HCT116 (cell line): ENCODE measurements around the gene POLR2I. TPM values are rescaled to one million over a fixed set of nuclear protein-coding genes. Genes with fewer than 3 reads are reported as not detected.
A peak's percentile ranks its signal among the peaks of the same experiment; 100 is the strongest.

ENCODE experiments used
- ATAC-seq: fragments of 200-7000 bp; cut with Tn5 transposase; 2 replicates; pipeline ENCODE4 v1.9.1; 2020; ENCODE audit warnings: mild to moderate bottlenecking, moderate library complexity
- BruUV-seq: library from RNA; stranded (reverse); fragments of 400-500 nt; replicated peaks from 2 replicates; lab custom pipeline; 2021; lab: Mats Ljungman, UMichigan
- CTCF ChIA-PET: fragments of 300-600 bp; sonication (Branson Sonifier 250); formaldehyde crosslinking; loops from one replicate; lab custom pipeline; 2021; ENCODE audit warnings: antibody characterized with exemption; lab: Charles Lee
- POLR2A ChIA-PET: fragments of 300-600, 350-600 bp; sonication (Branson Sonifier 250); formaldehyde crosslinking; loops from one replicate; lab custom pipeline; 2021; ENCODE audit warnings: antibody characterized with exemption; lab: Charles Lee
- RAD21 ChIA-PET, 2 experiments: fragments of 300-600 bp; sonication (Branson Sonifier 250); formaldehyde crosslinking; loops; one replicate each; lab custom pipeline; 2023; ENCODE audit warnings: low total read pairs in 2 of 2; ENCODE audit not compliant: uncharacterized antibody in 2 of 2, unreplicated experiment in 2 of 2, low non-redundant PET in 1 of 2; lab: Charles Lee
- DNase-seq: peaks from one replicate; pipeline ENCODE4 v3.0.0-alpha.2; 2010; ENCODE audit warnings: low read depth, low spot score
- H2AFZ ChIP-seq: fragments of 200-600 bp; shearing (Covaris generic), sonication (generic); 2 replicates; pipeline ENCODE4 v1.6.1; 2017; ENCODE audit warnings: low read depth, mixed run types, mixed read lengths, antibody characterized with exemption, low read length; ENCODE audit not compliant: poor library complexity, severe bottlenecking
- H3K27ac ChIP-seq: 2 replicates; pipeline ENCODE4 v1.5.1; 2012; ENCODE audit warnings: low read depth, low read length
- H3K27me3 ChIP-seq: fragments of 200-600 bp; sonication (generic); 2 replicates; pipeline ENCODE4 v1.6.1; 2016; ENCODE audit warnings: mixed run types, low read length, mixed read lengths; ENCODE audit not compliant: insufficient read depth
- H3K36me3 ChIP-seq, 2 experiments: fragments of 200-500 bp in 1 of 2; fragments of 200-600 bp in 1 of 2; sonication (Bioruptor generic) in 1 of 2; sonication (generic) in 1 of 2; 2 replicates each; pipeline versions ENCODE4 v1.5.1 to v1.6.1; 2014 to 2016; ENCODE audit warnings: low read length in 2 of 2, inconsistent platforms in 1 of 2, mixed read lengths in 1 of 2, mixed run types in 1 of 2; ENCODE audit not compliant: insufficient read depth in 2 of 2, control insufficient read depth in 1 of 2
- H3K4me1 ChIP-seq, 2 experiments: fragments of 200-600 bp in 1 of 2; sonication (generic) in 1 of 2; 2 replicates each; pipeline versions ENCODE4 v1.5.1 to v1.6.1; 2012 to 2017; ENCODE audit warnings: low read length in 2 of 2, inconsistent platforms in 1 of 2, mild to moderate bottlenecking in 1 of 2, mixed read lengths in 1 of 2, mixed run types in 1 of 2, moderate library complexity in 1 of 2; ENCODE audit not compliant: insufficient read depth in 2 of 2, control insufficient read depth in 1 of 2
- H3K4me2 ChIP-seq: fragments of 200-600 bp; sonication (generic); 2 replicates; pipeline ENCODE4 v1.6.1; 2017; ENCODE audit warnings: mixed run types, low read length, mixed read lengths
- H3K4me3 ChIP-seq, 2 experiments: fragments of 200-600 bp in 1 of 2; sonication (generic) in 1 of 2; replicated peaks in 1 of 2; 2 replicates each; pipeline ENCODE4 v1.5.1; 2011 to 2016; ENCODE audit warnings: low read length in 2 of 2, control low read depth in 1 of 2, low read depth in 1 of 2, mild to moderate bottlenecking in 1 of 2, mixed read lengths in 1 of 2, mixed run types in 1 of 2
- H3K79me2 ChIP-seq: fragments of 200-600 bp; sonication (generic); 2 replicates; pipeline ENCODE4 v1.6.1; 2017; ENCODE audit warnings: mild to moderate bottlenecking, mixed run types, low read length, moderate library complexity, mixed read lengths; ENCODE audit not compliant: insufficient read depth
- H3K9ac ChIP-seq: fragments of 200-600 bp; sonication (generic); 2 replicates; pipeline ENCODE4 v1.6.1; 2016; ENCODE audit warnings: low read length, mixed read lengths
- H3K9me2 ChIP-seq: fragments of 200-600 bp; sonication (generic), shearing (Covaris generic); 2 replicates; pipeline ENCODE4 v1.6.1; 2017; ENCODE audit warnings: mixed run types, mild to moderate bottlenecking, moderate library complexity; ENCODE audit not compliant: insufficient read depth
- H3K9me3 ChIP-seq, 2 experiments: fragments of 200-500 bp in 1 of 2; fragments of 200-600 bp in 1 of 2; sonication (Bioruptor generic) in 1 of 2; sonication (generic) in 1 of 2; 2 replicates each; pipeline ENCODE4 v1.6.1; 2014 to 2017; ENCODE audit warnings: low read length in 2 of 2, mixed read lengths in 2 of 2, inconsistent platforms in 1 of 2, low read depth in 1 of 2, mild to moderate bottlenecking in 1 of 2, mixed run types in 1 of 2, moderate library complexity in 1 of 2; ENCODE audit not compliant: control insufficient read depth in 1 of 2, insufficient read depth in 1 of 2
- H4K20me1 ChIP-seq: fragments of 200-600 bp; sonication (generic), shearing (Covaris generic); 2 replicates; pipeline ENCODE4 v1.6.1; 2017; ENCODE audit warnings: mixed run types, mild to moderate bottlenecking, moderate library complexity; ENCODE audit not compliant: insufficient read depth
- ATF3 ChIP-seq: IDR thresholded peaks from 2 replicates; pipeline ENCODE4 v1.6.1; 2012
- ELF1 ChIP-seq: IDR thresholded peaks from 2 replicates; pipeline ENCODE4 v1.6.1; 2012; ENCODE audit warnings: low read depth, borderline replicate concordance
- EZH2 ChIP-seq: fragments of 200-600 bp; sonication (generic); IDR thresholded peaks from 2 replicates; pipeline ENCODE4 v1.6.1; 2017; ENCODE audit warnings: antibody characterized with exemption, mixed run types
- EZH2phosphoT487 ChIP-seq: fragments of 200-600 bp; IDR thresholded peaks from 2 replicates; pipeline ENCODE4 v1.6.1; 2018; ENCODE audit warnings: antibody characterized with exemption, borderline replicate concordance
- JUND ChIP-seq: IDR thresholded peaks from 2 replicates; pipeline ENCODE4 v1.6.1; 2012
- MAX ChIP-seq: IDR thresholded peaks from 2 replicates; pipeline ENCODE4 v1.6.1; 2012
- RAD21 ChIP-seq: IDR thresholded peaks from 2 replicates; pipeline ENCODE4 v1.6.1; 2012; ENCODE audit warnings: low read depth, mild to moderate bottlenecking
- SP1 ChIP-seq: IDR thresholded peaks from 2 replicates; pipeline ENCODE4 v1.6.1; 2012; ENCODE audit warnings: low read depth
- ZNF274 ChIP-seq: fragments of 200-500 bp; sonication (Bioruptor generic); IDR thresholded peaks from 2 replicates; pipeline ENCODE4 v1.6.1; 2014; ENCODE audit warnings: mild to moderate bottlenecking, low read depth, low read length, inconsistent platforms
- intact Hi-C: fragments of 100-400 bp; cut with micrococcal nuclease; formaldehyde crosslinking; loops from 2 replicates; pipeline ENCODE4 v1.10.0; 2022
- total RNA-seq: library from RNA; stranded (reverse); gene quantifications from one replicate; pipeline ENCODE4 v1.2.1, GENCODE V29; 2021; ENCODE audit not compliant: unreplicated experiment
- TF ChIP-seq, protein P1 (sequence below): IDR thresholded peaks from 2 replicates; pipeline ENCODE4 v1.6.1; 2012; ENCODE audit warnings: low read depth

Gene POLR2I
- total RNA-seq, 1 experiment from 2014 or later: 108 TPM

DNA sequence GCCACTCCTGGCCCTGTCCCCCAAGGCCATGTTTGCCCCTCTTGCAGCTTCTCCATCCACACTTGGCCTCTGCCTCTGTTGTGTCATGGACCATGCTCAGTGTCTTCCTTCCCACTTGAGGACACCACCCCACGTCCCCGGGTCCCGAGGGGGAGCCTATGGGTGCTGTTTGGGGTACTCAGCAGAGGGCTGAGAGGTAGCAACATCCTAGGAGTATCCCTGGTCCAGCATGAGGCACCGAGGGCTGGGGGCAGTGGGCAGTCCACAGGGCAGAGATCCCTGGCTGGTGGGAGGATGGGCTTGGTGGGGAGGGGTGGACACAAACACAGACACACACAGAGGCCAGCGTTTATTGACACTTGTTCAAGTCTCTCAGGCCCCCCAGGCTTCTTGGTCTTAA lies 35.9 kb upstream of the POLR2I start (continued):
- TF ChIP-seq ZNF274 (no peak), MAX (no peak), SP1 (no peak), RAD21 (no peak), ATF3 (no peak)

DNA sequence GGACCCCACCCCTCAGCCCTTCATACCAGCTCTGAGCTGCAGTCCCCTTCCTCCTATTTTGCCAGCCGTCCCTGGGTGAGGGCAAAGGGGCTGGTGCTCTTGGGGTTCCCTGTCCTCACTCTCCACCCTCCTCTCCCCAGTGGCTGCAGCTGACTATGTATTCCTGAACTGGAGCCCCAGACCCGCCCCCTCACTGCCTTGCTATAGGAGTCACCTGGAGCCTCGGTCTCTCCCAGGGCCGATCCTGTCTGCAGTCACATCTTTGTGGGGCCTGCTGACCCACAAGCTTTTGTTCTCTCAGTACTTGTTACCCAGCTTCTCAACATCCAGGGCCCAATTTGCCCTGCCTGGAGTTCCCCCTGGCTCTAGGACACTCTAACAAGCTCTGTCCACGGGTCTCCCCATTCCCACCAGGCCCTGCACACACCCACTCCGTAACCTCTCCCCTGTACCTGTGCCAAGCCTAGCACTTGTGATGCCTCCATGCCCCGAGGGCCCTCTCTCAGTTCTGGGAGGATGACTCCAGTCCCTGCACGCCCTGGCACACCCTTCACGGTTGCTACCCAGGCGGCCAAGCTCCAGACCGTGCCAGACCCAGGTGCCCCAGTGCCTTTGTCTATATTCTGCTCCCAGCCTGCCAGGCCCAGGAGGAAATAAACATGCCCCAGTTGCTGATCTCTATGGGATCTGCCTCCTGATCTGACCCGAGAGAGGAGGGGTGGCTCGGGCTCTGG lies 35.2 kb upstream of the POLR2I start:
- no peak overlapping the region for H3K27ac ChIP-seq
- no peaks in the 10 kb centered on the region for H3K9me3 ChIP-seq
- no peaks in the 10 kb centered on the region for H3K9me2 ChIP-seq
- H3K4me3 ChIP-seq: no peak overlapping the region
- no peak overlapping the region for H2AFZ ChIP-seq
- ChIA-PET POLR2A (interaction anchor here (1.4 kb wide), 1 partner anchor 22 kb away, joined by 4 read pairs; no protein-coding TSS in a partner anchor), RAD21 (no interaction called here), CTCF (no interaction called here)
- H3K36me3 ChIP-seq: peaks cover 34 to 61% of the 10 kb centered on the region in 2 experiments
- DNase-seq: no peak
- no peak overlapping the region for H3K4me2 ChIP-seq
- BruUV-seq: TSS peak; percentile 57
- TF ChIP-seq EZH2 (no peak), EZH2phosphoT487 (no peak), ELF1 (no peak), JUND (no peak)
- TF ChIP-seq, protein P1, sequence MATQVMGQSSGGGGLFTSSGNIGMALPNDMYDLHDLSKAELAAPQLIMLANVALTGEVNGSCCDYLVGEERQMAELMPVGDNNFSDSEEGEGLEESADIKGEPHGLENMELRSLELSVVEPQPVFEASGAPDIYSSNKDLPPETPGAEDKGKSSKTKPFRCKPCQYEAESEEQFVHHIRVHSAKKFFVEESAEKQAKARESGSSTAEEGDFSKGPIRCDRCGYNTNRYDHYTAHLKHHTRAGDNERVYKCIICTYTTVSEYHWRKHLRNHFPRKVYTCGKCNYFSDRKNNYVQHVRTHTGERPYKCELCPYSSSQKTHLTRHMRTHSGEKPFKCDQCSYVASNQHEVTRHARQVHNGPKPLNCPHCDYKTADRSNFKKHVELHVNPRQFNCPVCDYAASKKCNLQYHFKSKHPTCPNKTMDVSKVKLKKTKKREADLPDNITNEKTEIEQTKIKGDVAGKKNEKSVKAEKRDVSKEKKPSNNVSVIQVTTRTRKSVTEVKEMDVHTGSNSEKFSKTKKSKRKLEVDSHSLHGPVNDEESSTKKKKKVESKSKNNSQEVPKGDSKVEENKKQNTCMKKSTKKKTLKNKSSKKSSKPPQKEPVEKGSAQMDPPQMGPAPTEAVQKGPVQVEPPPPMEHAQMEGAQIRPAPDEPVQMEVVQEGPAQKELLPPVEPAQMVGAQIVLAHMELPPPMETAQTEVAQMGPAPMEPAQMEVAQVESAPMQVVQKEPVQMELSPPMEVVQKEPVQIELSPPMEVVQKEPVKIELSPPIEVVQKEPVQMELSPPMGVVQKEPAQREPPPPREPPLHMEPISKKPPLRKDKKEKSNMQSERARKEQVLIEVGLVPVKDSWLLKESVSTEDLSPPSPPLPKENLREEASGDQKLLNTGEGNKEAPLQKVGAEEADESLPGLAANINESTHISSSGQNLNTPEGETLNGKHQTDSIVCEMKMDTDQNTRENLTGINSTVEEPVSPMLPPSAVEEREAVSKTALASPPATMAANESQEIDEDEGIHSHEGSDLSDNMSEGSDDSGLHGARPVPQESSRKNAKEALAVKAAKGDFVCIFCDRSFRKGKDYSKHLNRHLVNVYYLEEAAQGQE: no peak
- H3K9ac ChIP-seq: no peak overlapping the region
- no peak for ATAC-seq
- H3K27me3 ChIP-seq: no peaks in the 10 kb centered on the region
- H4K20me1 ChIP-seq: no peaks in the 10 kb centered on the region
- no peaks in the 10 kb centered on the region for H3K4me1 ChIP-seq
- intact Hi-C loops: no loop called here
- peaks cover 27% of the 10 kb centered on the region for H3K79me2 ChIP-seq
